Activated CD4-positive, alpha-beta memory T cell treated with anti-CD3 and anti-CD28 coated beads for 36 hours (primary cell): ENCODE results near the gene IFNL3. TPM values are rescaled to one million over a fixed set of nuclear protein-coding genes. Genes with fewer than 3 reads are reported as not detected.
"Not testable (repeated sequence)": the region's sequence is repeated elsewhere in the genome, so short reads cannot be mapped to it uniquely, and the experiment has no call there.

Experiments used
- CTCF ChIA-PET: fragments of 350-600 bp; sonication (Branson Sonifier 250); formaldehyde crosslinking; loops from one replicate; lab custom pipeline; 2021; ENCODE audit warnings: antibody characterized with exemption, inconsistent platforms; lab: Charles Lee
- POLR2A ChIA-PET: fragments of 350-600 bp; sonication (Branson Sonifier 250); formaldehyde crosslinking; loops from one replicate; lab custom pipeline; 2021; ENCODE audit warnings: antibody characterized with exemption; lab: Charles Lee
- DNase-seq: peaks from one replicate; pipeline ENCODE4 v3.0.0-alpha.2; 2020
- H3K27ac Mint-ChIP-seq: one replicate; pipeline ENCODE4 v1.8.0; 2021; ENCODE audit warnings: mixed read lengths
- H3K27me3 Mint-ChIP-seq: one replicate; pipeline ENCODE4 v1.8.0; 2021; ENCODE audit warnings: mixed read lengths
- H3K36me3 Mint-ChIP-seq: one replicate; pipeline ENCODE4 v1.8.0; 2021; ENCODE audit warnings: mixed read lengths
- H3K4me1 Mint-ChIP-seq: one replicate; pipeline ENCODE4 v1.8.0; 2021; ENCODE audit warnings: low read depth, mixed read lengths
- H3K4me3 Mint-ChIP-seq: one replicate; pipeline ENCODE4 v1.8.0; 2021; ENCODE audit warnings: mild to moderate bottlenecking, mixed read lengths
- H3K9me3 Mint-ChIP-seq: one replicate; pipeline ENCODE4 v1.8.0; 2021; ENCODE audit warnings: mixed read lengths
- intact Hi-C: fragments of 100-400 bp; cut with micrococcal nuclease; formaldehyde crosslinking; loops from one replicate; pipeline ENCODE4 v1.15.1; 2023
- total RNA-seq, 2 experiments: library from RNA; stranded (reverse); gene quantifications; one replicate each; pipeline ENCODE4 v1.2.3, GENCODE V29; 2021

Gene IFNL3
- total RNA-seq, 2 experiments from 2014 or later, result 0.34 TPM; not detected in 1

- no peaks in the 10 kb centered on the region for H3K27me3 Mint-ChIP-seq
- intact Hi-C loops, result no loop called here
- H3K4me3 Mint-ChIP-seq, result no peak overlapping the region
- DNase-seq, result no peak
- ChIA-PET CTCF (no interaction called here), POLR2A (no interaction called here)
- H3K9me3 Mint-ChIP-seq, result no peaks in the 10 kb centered on the region
- H3K36me3 Mint-ChIP-seq, result no peaks in the 10 kb centered on the region
- H3K27ac Mint-ChIP-seq, result no peak overlapping the region
- H3K4me1 Mint-ChIP-seq, result no peaks in the 10 kb centered on the region
Observed at GRCh38 chr19:39230096-39230764, 14.6 kb downstream of the IFNL3 start.

- intact Hi-C loops, result no loop called here
- ChIA-PET POLR2A (no interaction called here), CTCF (no interaction called here)
- H3K27ac Mint-ChIP-seq, result no peak overlapping the region
- H3K4me1 Mint-ChIP-seq, result no peaks in the 10 kb centered on the region
- H3K4me3 Mint-ChIP-seq, result no peak overlapping the region
- no peaks in the 10 kb centered on the region for H3K9me3 Mint-ChIP-seq
- no peaks in the 10 kb centered on the region for H3K36me3 Mint-ChIP-seq
- H3K27me3 Mint-ChIP-seq, result peaks cover 18% of the 10 kb centered on the region
- no peak for DNase-seq
Observed at GRCh38 chr19:39224910-39225309, 19.9 kb downstream of the IFNL3 start.

- ChIA-PET CTCF (no interaction called here), POLR2A (no interaction called here)
- Mint-ChIP-seq H3K27me3 (peaks cover 18% of the 10 kb centered on the region), H3K4me3 (no peak overlapping the region), H3K4me1 (no peaks in the 10 kb centered on the region), H3K36me3 (no peaks in the 10 kb centered on the region), H3K27ac (no peak overlapping the region), H3K9me3 (no peaks in the 10 kb centered on the region)
- peak; percentile 33 for DNase-seq
- intact Hi-C loops, result no loop called here
Observed at GRCh38 chr19:39223703-39224279, 21.0 kb downstream of the IFNL3 start.

DNA sequence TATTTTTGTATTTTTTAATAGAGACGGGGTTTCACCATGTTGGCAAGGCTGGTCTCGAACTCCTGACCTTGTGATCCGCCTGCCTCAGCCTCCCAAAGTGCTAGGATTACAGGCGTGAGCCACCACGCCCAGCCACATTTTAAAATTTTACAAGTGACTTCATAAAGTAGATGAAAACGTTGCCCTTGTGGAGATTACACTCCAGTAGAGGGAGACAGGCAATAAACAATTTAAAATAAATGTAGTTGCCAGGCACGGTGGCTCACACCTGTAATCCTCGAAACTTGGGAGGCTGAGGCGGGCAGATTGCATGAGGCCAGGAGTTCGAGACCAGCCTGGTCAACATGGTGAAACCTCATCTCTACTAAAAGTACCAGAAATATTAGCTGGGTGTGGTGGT, 25.7 kb downstream of the IFNL3 start:
- POLR2A ChIA-PET, H3K9me3 Mint-ChIP-seq, H3K4me1 Mint-ChIP-seq, H3K4me3 Mint-ChIP-seq, intact Hi-C loops, H3K36me3 Mint-ChIP-seq, H3K27ac Mint-ChIP-seq, DNase-seq: not testable (repeated sequence)
- CTCF ChIA-PET, result interaction anchor here (0.6 kb wide), 1 partner anchor 179 kb away, joined by 3 read pairs; no protein-coding TSS in a partner anchor
- peaks cover 18% of the 10 kb centered on the region for H3K27me3 Mint-ChIP-seq

DNA sequence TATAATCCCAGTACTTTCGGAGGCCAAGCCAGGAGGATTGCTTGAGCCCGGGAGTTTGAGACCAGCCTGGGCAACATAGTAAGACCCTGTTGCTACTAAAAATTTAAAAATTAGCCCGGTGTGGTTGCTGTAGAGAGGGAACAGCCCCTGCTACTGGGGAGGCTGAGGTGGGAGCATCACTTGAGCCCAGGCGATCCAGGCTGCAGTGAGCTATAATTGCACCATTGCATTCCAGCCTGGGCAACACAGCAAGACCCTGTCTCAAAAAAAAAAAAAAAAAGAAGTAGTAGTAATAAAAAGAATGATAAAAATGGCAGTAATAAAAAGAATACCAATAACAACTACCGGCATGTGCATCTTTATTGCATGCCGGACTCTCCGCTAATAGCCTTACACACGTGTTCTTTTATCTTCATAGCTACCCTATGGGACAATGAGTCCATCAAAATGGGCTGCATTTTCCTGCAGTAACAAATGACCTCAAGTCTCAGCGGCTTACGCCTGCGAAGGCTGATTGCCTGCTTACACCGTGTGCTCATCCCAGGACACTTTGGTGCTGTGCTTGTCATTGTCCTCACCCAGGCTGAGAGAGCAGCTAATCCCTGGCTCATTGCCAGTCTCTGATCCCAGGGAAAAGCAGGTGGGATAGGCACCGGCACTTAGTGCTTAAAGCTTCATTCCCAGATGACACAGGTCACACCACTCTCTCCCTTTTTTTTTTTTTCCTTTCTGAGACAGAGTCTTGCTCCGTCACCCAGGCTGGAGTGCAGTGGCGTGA, 26.4 kb downstream of the IFNL3 start:
- H3K4me3 Mint-ChIP-seq, result no peak overlapping the region
- H3K27me3 Mint-ChIP-seq, result peaks cover 14% of the 10 kb centered on the region
- CTCF ChIA-PET, result no interaction called here
- H3K27ac Mint-ChIP-seq, result no peak overlapping the region
- no peak for DNase-seq
- POLR2A ChIA-PET, result interaction anchor here (0.6 kb wide), 1 partner anchor 53 kb away, joined by 3 read pairs; no protein-coding TSS in a partner anchor
- intact Hi-C loops, result no loop called here
- no peaks in the 10 kb centered on the region for H3K36me3 Mint-ChIP-seq
- H3K4me1 Mint-ChIP-seq, result no peaks in the 10 kb centered on the region
- H3K9me3 Mint-ChIP-seq, result no peaks in the 10 kb centered on the region

DNA sequence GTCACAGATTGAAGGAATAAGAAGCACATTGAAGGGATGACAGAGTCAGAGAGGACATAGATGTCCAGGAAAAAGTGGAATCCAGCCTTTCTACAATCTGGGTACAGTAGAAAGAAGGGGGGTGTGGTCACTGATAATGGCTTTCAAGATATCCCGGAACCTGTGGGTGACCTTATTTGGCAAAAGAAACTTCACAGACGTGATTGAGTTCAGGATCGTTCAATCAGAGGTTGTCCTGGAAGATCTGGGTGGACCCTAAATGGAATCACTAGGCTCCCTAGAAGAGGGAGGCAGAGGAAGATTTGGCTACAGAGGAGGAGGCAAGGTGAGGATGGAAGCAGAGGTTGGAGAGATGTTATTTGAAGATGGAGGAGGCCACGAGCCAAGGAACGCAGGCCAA, 27.7 kb downstream of the IFNL3 start:
- Mint-ChIP-seq H3K4me1 (no peaks in the 10 kb centered on the region), H3K27me3 (peaks cover 12% of the 10 kb centered on the region), H3K4me3 (no peak overlapping the region), H3K27ac (no peak overlapping the region), H3K9me3 (no peaks in the 10 kb centered on the region), H3K36me3 (no peaks in the 10 kb centered on the region)
- POLR2A ChIA-PET, result no interaction called here
- DNase-seq, result no peak
- CTCF ChIA-PET, result no interaction called here
- intact Hi-C loops, result no loop called here

DNA sequence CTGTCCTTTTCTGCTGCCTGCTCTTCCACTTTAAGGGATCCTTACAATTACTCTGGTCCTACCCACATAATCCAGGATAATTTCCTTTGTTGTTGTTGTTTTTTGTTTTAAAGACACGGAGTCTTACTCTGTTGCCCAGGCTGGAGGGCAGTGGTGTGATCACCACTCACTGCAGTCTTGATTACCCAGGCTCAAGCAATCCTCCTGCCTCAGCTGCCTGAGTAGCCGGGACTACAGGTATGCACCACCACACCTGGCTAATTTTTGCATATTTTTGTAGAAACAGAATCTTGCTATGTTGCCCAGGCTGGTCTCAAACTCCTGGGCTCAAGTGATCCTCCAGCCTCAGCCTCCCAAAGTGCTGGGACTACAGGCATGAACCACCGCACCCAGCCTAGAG, 29.5 kb downstream of the IFNL3 start:
- H3K4me3 Mint-ChIP-seq, H3K4me1 Mint-ChIP-seq, H3K27ac Mint-ChIP-seq, intact Hi-C loops, H3K36me3 Mint-ChIP-seq, H3K9me3 Mint-ChIP-seq, H3K27me3 Mint-ChIP-seq, DNase-seq: not testable (repeated sequence)
- ChIA-PET POLR2A (interaction anchor here (0.6 kb wide), 1 partner anchor 190 kb away, joined by 3 read pairs; no protein-coding TSS in a partner anchor), CTCF (interaction anchor here (1.1 to 1.4 kb wide), 2 partner anchors 93 to 197 kb away, joined by 3 to 4 read pairs; partner anchors contain the start of gene PLEKHG2)

GRCh38 chr19:39212375-39212742, 32.4 kb downstream of the IFNL3 start:
- CTCF ChIA-PET, result interaction anchor here (0.7 to 3.1 kb wide), 7 partner anchors 8 to 199 kb away, joined by 3 to 16 read pairs (median 5); partner anchors contain the start of genes GMFG, IFNL1, PLEKHG2 and SYCN
- POLR2A ChIA-PET, result no interaction called here
- Mint-ChIP-seq H3K27me3 (peaks cover 4% of the 10 kb centered on the region), H3K4me1 (no peaks in the 10 kb centered on the region), H3K27ac (no peak overlapping the region), H3K9me3 (no peaks in the 10 kb centered on the region), H3K36me3 (no peaks in the 10 kb centered on the region), H3K4me3 (no peak overlapping the region)
- DNase-seq, result peak; percentile 80
- intact Hi-C loops, result loop anchor here (1.0 to 5.0 kb wide), 2 partner anchors 116 to 200 kb away; partner anchors contain the start of gene PLEKHG2

DNA sequence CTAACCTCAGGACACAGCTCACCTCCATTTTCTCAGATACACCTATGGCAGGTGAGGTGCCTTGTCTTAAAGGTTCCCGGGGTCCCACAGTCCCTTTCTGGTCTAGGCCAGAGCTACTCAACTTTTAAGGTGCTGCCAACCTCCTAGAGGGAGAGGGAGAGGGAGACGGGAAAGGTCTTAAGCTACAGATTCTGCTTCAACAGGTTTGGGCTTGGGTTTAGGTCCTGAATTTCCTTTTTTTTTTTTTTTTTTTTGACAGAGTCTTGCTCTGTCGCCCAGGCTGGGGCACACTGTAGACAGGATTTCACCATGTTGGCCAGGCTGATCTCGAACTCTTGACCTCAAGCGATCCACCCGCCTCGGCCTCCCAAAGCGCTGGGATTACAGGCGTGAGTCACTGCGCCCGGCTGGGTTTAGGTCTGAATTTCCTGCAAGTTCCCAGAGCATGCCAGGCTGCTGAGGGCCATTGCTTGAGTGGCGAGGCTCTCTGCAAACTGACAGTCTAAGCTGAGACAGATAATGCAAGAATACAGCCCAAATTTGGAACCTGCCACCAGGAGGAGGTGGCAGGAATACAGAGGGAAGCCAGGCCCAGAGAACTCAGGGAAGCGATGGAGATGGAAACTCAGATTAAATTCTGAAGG, 33.0 kb downstream of the IFNL3 start:
- no peak overlapping the region for H3K4me3 Mint-ChIP-seq
- DNase-seq, result no peak
- no peaks in the 10 kb centered on the region for H3K36me3 Mint-ChIP-seq
- H3K27me3 Mint-ChIP-seq, result peaks cover 1% of the 10 kb centered on the region
- H3K9me3 Mint-ChIP-seq, result no peaks in the 10 kb centered on the region
- H3K4me1 Mint-ChIP-seq, result no peaks in the 10 kb centered on the region
- ChIA-PET CTCF (interaction anchor here (0.8 to 3.1 kb wide), 5 partner anchors 92 to 200 kb away, joined by 3 to 16 read pairs (median 6); partner anchors contain the start of genes GMFG and PLEKHG2), POLR2A (no interaction called here)
- intact Hi-C loops, result loop anchor here (1.0 to 5.0 kb wide), 2 partner anchors 116 to 200 kb away; partner anchors contain the start of gene PLEKHG2
- no peak overlapping the region for H3K27ac Mint-ChIP-seq

- Mint-ChIP-seq H3K27ac (no peak overlapping the region), H3K9me3 (no peaks in the 10 kb centered on the region), H3K4me1 (no peaks in the 10 kb centered on the region), H3K4me3 (no peak overlapping the region), H3K27me3 (peaks cover 6% of the 10 kb centered on the region), H3K36me3 (no peaks in the 10 kb centered on the region)
- intact Hi-C loops, result no loop called here
- ChIA-PET CTCF (no interaction called here), POLR2A (no interaction called here)
- no peak for DNase-seq
Observed at GRCh38 chr19:39209196-39209595, 35.6 kb downstream of the IFNL3 start.

DNA sequence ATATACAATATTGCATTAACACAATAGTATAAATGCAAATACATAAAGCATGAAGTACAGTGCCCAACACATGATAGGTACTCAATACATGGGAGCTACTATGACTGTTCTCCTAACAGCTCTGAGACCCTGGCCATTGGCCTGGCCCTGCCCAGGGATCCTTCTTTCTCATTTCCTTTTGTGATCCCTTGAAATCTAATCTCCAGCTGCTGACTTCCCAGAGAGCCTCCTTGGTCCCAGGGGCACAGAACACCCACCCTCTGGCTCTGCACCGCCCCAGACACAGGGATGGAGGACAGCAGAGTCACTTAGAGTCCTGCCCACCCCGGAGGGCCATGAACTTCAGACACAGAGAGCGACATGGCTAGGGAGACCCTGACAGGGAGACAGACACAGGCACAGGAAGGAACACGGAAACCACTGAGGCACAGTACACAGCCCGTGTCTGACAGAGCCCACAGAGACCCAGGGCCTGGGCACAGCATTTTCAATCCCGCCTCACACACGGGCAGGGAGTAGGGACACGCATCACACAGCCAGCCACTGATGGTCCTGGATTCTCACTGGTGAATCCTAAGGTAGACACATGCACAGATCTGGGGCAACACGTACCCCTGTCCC, 36.5 kb downstream of the IFNL3 start:
- intact Hi-C loops, result no loop called here
- DNase-seq, result no peak
- Mint-ChIP-seq H3K36me3 (no peaks in the 10 kb centered on the region), H3K4me1 (no peaks in the 10 kb centered on the region), H3K9me3 (no peaks in the 10 kb centered on the region), H3K27ac (no peak overlapping the region), H3K4me3 (no peak overlapping the region), H3K27me3 (peaks cover 13% of the 10 kb centered on the region)
- POLR2A ChIA-PET, result no interaction called here
- CTCF ChIA-PET, result no interaction called here
